Hippocampal formation (tissue), 2 donors: ENCODE results near the gene PTPRD.
"Not testable (repeated sequence)": the region's sequence is repeated elsewhere in the genome, so short reads cannot be mapped to it uniquely, and the experiment has no call there.

Source experiments
- DNase-seq, 2 donors: peaks; one replicate each; lab custom pipeline; 2025; lab: John Stamatoyannopoulos, UW

The PTPRD gene

DNA sequence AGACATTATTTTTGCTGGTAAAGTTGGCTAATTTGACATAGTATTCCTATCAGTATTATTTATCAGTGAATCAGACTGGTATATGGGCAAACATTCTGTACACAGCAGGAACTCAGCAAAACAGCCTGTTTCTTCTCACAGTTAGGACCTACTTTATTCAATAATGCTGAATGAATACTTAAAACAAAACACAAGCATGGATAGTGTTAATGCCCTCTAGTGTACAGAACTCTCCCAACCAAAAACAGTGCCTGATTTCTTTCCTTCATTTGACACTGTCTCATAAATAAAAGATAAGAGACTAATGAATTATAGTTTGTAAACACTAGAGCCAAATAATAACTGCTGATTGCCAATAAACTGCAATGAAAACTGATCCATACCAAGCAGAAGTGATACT, 1113.3 kb downstream of the PTPRD start:
- peak in 1 of 2 donors; percentile 31 for DNase-seq

DNA sequence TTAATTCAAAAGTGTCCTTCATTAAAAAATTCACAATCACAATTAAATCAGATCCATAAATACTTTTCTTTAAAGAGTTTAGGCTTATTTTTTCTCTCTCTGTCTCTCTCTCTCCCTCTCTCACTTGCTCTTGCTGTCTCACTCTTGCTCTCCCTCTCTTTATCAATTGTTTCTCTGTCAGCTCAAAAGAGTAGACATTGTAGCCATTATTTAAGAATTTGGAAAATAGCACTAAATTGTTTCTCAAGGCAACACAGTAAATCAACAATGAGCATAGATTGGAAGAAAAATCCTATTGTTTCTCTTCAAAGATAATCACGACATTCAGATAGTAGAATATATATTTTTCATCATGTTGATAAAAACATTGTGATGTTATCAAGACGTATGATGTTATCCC, 1114.0 kb downstream of the PTPRD start:
- peak in 1 of 2 donors; percentile 56 for DNase-seq

DNA sequence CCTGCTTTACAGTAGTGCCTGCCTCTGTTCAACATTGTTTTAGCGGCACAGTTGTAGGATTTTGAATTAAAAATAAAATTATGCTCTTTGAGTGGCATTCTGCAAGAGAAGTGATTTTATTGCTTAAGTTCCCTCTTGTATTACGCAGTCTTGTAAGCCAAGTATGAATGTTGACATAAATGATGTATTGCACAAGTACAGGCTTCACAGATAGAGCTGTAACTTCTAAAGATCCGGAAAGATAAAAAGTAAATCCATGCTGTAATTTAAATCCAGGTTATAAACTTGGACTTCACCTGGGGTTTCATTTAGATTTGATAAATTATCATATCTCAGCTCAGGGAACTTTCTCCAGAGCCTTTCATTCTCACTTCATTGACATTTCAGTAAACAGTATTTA, 1114.7 kb downstream of the PTPRD start:
- DNase-seq = no peak

DNA sequence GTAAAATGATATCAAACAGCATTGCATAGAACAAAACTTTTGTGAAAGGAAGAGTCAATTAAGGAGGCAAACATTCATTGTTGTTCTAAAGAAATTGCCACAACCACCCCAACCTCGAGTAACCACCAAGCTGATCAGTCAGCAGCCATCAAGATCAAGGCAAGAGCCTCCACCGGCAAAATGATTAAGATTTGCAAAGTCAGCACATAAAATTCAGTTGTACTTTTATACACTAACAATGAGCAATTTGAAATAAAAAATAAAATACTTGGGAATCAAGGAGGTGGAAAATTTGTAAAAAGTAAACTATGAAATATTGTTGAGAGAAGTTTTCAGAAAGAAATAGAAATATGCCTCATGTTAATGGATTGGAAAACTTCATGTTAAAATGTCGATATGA, 1118.5 kb downstream of the PTPRD start:
- DNase-seq = no peak

DNA sequence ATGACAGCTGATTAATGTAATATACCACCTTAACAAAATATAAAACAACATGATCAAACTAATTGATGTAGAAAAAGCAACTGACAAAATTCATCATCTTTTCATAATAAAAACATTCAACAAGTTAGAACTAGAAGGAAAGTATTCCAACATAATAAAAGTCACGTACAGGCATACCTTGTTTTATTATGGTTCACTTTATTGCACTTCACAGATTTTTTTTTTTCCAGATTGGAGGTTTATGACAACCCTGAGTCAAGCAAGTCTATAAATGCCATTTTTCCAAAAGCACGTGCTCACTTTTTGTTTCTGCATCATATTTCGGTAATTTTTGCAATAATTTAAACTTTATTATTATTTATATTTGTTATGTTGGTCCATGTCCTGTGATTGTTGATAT, 1120.3 kb downstream of the PTPRD start:
- DNase-seq = no peak

DNA sequence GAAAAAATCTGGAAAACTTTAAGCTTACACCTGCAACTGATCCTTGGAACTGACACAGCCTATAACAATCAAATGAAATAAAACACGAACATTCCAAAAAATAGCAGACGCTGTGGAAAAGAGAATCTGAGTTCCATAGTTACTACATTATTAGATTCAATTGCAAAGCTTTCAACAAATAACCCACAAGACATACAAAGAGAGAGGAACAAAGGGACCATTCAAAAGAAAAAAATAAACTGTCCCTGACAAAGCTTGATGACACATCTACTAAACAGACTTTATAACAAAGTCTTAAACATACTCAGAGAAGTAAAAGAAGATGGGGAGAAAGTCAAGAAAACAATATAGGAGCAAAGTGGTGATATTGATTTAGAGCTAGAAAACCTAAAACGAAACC, 1123.6 kb downstream of the PTPRD start:
- no peak for DNase-seq

DNA sequence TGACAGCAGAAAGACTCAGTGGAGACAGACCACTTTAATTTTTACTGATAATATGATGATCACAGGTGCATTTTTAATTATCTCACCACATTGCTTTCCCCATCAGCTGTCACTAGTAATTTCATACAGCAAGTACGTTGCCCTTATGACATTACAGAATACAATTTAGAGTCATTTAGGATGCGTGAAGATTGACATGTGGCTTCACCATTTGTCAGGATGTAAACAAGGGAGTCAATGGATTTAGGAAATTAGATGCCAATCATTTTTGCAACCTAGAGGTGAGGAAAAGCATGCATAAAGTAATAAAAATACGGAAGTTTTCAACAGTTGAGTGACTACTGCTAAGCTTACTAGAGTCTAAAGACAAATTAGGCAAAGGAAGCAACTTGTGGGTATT, 1129.6 kb downstream of the PTPRD start:
- no peak for DNase-seq

DNA sequence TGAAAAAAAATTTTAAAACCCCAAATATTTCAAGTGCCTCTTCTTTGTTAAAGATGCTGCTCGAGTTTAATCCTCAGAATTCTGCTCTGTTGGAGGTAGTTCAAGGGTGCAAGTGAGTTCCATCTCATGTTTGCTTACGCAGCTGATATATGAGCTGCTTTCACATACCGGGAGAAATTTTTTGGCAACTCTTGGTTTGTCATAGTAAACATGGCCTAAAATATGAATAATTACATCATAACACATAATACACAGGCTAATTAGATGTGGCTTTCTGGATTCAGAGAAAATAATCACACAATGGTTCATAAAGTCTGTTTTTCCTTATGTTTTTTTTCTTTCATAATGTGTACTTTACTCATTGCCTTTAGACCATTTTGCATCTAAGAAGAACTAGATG, 1134.1 kb downstream of the PTPRD start:
- no peak for DNase-seq

DNA sequence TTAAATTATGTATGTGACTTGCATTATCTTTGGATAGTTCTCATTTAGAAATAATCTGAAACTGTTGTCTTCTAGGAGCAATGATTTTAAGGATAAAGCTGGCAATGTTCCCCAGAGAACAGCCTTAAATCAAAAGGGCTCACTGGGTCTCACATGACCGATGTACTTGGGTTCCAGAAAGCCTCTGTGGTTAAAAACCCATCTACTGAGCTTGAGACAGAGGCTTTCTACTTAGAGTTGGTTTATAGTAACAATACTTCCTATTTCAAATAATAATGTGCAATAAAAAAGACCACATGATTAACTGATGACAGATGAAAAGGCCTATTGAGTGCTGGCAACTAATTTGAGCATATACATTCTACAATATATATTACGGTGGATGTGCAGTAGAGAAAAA, 1143.5 kb downstream of the PTPRD start:
- DNase-seq = no peak

DNA sequence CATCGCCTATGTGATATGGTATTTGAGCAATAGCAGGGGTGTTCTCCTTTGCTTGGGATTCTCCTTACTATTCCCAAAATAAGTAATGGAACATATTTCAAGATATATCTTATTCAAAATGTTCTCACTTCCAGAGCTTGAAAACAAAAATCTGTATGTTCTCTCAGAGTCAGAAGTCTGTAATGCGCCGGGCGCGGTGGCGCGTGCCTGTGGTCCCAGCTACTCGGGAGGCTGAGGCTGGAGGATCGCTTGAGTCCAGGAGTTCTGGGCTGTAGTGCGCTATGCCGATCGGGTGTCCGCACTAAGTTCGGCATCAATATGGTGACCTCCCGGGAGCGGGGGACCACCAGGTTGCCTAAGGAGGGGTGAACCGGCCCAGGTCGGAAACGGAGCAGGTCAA, 1170.9 kb downstream of the PTPRD start:
- not testable (repeated sequence) for DNase-seq

DNA sequence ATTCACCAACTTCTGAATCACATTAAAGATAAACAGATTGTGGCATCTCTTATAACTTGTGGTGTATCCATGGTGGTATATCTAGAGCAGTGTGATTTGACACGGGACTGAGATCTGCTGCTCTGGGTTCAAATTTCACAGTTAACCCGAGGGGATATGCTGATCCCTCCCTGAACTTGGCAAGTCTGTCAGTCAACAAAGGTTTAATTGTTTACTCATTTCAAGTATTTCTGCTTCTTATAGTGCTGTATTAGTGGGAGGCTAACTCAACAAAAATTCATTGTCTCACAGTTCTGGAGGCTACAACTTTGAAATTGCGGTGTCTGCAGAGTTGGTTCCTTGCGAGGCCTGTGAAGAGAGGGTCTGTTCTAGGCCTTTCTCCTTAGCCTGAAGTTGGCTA, 1175.2 kb downstream of the PTPRD start:
- no peak for DNase-seq

DNA sequence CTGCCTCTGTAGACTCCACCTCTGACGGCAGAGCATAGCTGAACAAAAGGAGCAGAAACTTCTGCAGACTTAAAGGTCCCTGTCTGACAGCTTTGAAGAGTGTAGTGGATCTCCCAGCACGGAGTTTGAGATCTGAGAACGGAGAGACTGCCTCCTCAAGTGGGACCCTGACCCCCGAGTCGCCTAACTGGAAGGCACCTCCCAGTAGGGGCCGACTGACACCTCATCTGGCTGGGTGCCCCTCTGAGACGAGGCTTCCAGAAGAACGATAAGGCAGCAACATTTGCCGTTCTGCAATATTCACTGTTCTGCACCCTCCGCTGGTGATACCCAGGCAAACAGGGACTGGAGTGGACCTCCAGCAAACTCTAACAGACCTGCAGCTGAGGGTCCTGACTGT, 1186.3 kb downstream of the PTPRD start:
- DNase-seq = not testable (repeated sequence)

DNA sequence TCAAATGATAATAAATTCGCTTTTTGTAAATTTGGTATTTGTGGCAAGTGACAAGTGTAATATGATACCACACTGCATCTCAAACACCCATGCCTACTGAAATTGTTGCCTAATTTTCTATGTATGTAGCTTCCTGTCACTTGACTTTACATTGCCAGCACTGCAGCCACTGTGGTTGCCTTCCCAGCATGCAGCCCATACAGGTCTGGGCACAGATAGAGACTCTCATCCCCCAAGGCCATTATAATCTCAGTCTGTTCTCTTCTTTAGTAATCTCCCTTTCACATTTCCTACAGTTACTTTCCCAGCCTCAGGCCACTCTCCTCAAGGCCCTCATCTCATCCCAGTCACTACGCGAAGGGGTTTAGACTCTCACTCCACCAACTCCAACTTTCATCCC, 1200.6 kb downstream of the PTPRD start:
- DNase-seq = no peak

DNA sequence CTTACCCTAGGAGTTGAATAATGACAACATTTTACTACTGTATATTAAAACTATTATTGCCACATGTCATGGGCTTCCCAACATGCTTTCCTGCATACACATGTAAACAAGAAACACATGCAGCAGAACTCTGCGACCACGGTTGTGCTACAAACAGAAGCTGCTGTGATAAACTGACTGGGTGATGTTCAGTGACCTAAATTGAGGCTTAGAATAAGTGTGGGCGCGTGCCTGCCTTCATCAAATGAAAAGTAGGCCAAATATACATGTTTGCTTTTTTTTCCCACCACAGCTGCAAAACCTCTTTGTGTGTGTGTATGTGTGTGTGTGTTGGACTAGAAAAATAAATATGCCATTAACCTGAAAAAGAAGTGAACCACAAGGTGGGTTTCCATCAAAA, 1202.1 kb downstream of the PTPRD start:
- DNase-seq = no peak

DNA sequence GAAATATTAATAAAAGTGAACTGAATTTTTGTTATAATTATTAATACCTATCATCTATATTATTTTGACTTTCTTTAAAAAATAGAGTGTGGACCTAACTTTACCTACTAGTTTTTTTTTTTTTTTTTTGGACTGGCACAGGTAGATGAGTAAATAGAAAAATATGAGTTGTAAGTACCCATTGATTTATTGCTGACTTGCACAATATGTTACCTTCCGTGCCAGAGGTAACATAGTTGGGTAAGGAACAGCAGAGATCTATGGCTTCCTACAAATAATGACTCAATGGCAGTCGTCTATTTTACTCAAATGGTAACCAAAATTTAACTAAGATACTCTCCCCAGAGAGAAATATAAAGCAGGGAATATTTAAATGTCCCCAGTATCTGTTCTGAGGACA, 1212.8 kb downstream of the PTPRD start:
- no peak for DNase-seq

DNA sequence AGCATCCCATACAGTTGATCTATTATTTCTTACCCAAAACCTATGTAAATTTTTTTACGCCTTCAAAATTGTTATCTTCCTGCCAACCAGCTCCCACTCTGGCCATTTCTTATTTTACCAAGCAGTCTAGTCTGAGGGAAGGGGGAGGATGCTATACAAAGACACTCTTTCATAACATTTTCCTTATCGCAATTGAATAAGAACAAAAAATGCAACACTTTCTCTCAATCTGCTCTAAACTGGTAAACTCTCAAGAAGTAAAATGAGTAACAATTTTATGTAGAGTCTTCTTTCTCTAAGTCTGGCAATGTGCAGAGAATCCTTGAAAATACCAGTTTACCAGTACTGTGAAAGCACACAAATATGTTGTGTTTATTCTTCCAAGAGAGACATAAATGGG, 1216.3 kb downstream of the PTPRD start:
- DNase-seq = peak in 1 of 2 donors; percentile 3

DNA sequence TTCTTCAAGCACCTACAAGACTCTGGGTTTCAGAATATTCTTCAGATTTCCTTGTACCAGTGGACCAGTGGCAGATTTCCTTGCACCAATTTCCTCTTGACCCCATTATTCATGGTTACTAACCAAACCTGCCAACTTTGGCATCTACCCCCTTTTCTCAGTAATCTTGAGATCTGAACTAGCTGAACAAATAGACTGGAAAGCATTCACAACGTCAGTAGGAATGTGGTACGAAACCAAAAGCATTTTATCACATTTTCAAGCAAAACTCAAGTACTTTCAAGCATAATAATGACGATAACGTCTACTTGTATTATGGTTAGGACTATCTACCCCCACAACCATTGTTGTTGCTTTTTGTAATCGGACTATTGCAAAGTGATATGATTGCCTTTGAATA, 1217.3 kb downstream of the PTPRD start:
- no peak for DNase-seq

DNA sequence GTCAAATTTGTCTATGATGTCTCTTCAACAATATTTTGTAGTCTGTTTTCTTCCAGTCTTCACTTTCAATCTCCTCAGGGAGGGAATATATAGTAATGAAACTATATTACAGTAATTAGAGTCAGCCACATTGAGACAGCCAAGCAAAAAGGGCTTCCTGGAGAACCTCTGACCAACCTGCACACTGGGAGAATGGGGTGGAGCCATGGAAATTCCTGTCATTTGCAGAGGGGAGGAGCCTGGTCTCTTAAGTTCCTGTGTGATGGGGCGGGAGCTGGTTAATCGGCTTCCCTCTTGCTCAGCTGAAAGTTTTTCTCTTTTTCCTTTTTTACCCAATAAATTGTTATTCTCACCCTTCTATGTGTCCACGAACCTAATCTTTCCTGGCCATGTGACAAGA, 1220.0 kb downstream of the PTPRD start:
- DNase-seq = no peak

DNA sequence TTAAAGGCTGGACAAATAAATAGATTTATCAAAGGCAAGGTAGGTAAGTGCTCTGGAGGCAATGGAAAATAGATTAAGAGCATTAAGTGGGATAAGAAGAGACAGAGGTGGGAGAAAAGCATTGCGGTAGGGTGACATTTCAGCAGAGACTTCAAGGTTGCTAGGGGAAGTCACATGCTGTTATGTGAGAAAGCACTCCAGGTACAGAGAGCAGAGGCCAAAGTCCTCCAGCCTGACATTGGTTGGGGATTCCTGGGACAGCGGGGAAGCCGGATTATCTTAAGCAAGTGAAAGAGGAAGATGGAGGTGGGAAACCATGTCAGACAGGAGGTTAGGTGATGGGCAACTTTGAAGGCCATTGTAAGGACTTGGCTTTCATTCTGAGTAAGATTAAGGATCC, 1222.9 kb downstream of the PTPRD start:
- DNase-seq = no peak

DNA sequence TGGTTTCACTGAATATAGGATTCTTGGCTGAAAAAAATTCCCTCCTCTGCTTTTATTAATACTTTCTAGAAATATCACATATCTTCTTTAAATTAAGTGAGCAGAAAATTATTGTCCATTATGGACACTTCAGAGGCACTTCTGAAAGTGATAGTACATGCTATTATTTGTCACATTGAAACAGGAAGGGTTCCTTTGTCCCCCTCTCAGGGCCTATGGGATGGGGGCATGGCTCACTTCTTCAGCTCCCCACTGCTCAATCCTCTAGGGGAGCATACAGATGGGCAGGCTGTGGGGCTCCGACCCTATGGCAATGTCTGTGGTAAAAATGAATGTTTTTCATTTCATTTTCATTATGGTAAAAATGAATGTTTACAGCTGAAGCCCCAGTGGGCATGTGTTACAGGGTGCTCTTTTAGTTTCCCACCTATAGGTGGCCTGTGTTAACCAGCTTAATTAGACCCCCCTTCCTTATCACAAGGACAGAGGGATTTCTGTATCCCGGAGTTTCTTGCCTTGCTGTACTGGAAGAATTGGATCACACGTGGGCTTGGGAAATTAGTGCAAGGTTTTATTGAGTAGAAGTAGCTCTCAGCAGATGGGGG, 1225.2 kb downstream of the PTPRD start:
- DNase-seq = no peak

DNA sequence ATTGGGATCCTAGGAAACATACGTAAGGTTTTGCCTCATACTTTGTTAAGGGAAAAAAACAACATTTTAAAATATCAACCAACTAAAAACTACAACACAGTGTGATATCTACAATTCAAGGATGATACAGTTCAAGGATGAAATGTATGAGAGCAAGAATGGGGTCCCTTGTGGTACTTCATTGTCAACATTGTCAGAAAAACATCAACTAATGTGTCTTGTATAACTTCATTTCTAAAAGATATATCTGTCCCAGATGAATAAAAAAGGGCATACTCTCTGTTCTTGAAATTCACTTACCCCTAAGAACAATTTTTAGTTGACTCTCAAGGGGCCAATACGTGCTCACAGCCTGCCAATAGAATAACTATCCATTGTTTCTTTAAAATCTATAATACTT, 1250.5 kb downstream of the PTPRD start:
- DNase-seq = no peak

DNA sequence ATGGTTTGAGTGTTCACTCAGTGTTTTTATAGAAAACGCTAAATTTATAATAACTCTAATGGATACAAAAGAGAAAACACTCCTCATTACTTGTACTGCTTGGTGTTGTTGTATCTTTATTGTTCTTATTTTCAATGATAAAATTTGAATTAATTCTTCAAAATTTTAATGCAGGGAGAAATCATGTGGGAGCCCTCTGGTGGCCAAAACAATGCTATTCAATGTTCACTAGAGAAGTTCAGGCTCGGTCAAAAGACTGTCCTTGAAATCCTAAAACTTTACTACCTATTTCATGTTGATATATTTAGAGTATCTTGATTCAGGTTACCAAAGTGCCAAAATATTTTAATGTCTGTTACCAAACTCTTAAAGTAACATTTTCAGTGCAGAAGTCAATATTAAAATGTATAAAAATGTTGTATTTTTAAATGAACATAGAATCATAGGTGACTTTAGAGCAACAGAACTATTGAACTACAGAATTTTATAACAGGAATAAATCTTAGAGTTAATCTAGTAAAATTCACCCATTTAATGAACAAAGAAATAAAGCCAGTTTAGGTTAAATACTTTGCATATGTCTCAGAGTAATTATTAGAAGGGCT, 1259.8 kb downstream of the PTPRD start:
- DNase-seq = peak in 1 of 2 donors; percentile 13

DNA sequence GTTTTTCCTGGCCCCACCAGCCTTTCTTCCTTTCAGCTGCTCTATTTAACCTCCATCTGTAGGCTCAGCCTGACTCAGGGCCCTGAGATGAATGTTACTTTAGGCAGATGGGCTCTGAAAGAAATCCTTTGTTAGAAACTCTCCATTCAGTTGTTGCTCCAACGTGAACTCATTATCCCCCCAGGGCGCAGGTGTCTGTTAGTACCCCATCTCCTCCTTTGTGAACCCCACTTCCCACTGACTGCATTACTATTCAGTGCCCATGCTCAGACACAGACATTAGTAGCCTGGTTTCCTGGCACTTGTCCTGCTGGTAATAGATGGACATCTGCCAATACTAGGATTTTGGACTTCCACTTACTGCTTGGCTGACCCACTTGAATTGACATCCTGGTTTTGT, 1271.6 kb downstream of the PTPRD start:
- no peak for DNase-seq

DNA sequence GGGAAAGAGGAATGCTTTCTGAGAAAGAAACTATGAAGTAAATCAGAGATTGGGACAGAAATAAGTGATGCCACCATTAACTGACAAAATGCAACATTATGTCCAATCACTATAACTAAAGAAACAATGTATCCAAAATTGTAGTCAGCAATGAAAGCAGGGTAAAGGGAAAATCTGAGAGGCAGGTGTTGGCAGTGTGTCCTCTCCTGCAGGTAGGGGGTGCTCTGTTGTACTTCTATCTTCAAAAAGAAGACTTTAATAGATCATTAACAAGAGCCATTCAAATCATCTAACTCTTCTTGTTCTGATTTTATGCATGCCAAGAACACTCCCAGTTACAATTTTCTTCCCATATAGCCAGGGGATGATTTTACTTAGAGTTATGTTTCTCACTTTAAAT, 1275.7 kb downstream of the PTPRD start:
- DNase-seq = no peak
